Measurements from ENCODE around the gene PDGFD. TPM values are rescaled to one million over a fixed set of nuclear protein-coding genes. Genes with fewer than 3 reads are reported as not detected.

The PDGFD gene
- total RNA-seq, 2 donors from 2014 or later, result 0.10 TPM; not detected in 1

- Mint-ChIP-seq H3K27ac (no peak overlapping the region), H3K36me3 (ENCODE audit: low read depth) (no peaks in the 10 kb centered on the region), H3K4me1 (no peaks in the 10 kb centered on the region), H3K4me3 (no peak overlapping the region), H3K27me3 (peaks cover 5% of the 10 kb centered on the region)
- DNase-seq (no peak), ATAC-seq (no peak)
- no peaks in the 10 kb centered on the region for H3K9me3 ChIP-seq (ENCODE audit: control insufficient read depth, low read length, poor library complexity, severe bottlenecking)
These were observed 170.4 kb downstream of the PDGFD start for GRCh38 chr11:103993507-103993906.

- Mint-ChIP-seq H3K27me3 (peaks cover 5% of the 10 kb centered on the region), H3K36me3 (ENCODE audit: low read depth) (no peaks in the 10 kb centered on the region), H3K4me1 (no peaks in the 10 kb centered on the region), H3K27ac (no peak overlapping the region), H3K4me3 (no peak overlapping the region)
- ATAC-seq (no peak), DNase-seq (no peak)
- no peaks in the 10 kb centered on the region for H3K9me3 ChIP-seq (ENCODE audit: control insufficient read depth, low read length, poor library complexity, severe bottlenecking)
These were observed 175.4 kb downstream of the PDGFD start for GRCh38 chr11:103988595-103988969.

- Mint-ChIP-seq H3K27me3 (peaks cover 5% of the 10 kb centered on the region), H3K36me3 (ENCODE audit: low read depth) (no peaks in the 10 kb centered on the region), H3K4me1 (no peaks in the 10 kb centered on the region), H3K4me3 (no peak overlapping the region), H3K27ac (no peak overlapping the region)
- DNase-seq (no peak), ATAC-seq (no peak)
- H3K9me3 ChIP-seq (ENCODE audit: control insufficient read depth, low read length, poor library complexity, severe bottlenecking), result no peaks in the 10 kb centered on the region
These were observed 176.0 kb downstream of the PDGFD start for GRCh38 chr11:103987629-103988594.

GRCh38 chr11:103985041-103985440 lies 178.9 kb downstream of the PDGFD start:
- no peak overlapping the region for H3K4me3 Mint-ChIP-seq
- ATAC-seq, result no peak
- no peak for DNase-seq
- no peak overlapping the region for H3K27ac Mint-ChIP-seq
- H3K9me3 ChIP-seq (ENCODE audit: control insufficient read depth, low read length, poor library complexity, severe bottlenecking), result no peaks in the 10 kb centered on the region
- no peaks in the 10 kb centered on the region for H3K4me1 Mint-ChIP-seq
- H3K27me3 Mint-ChIP-seq, result no peaks in the 10 kb centered on the region
- H3K36me3 Mint-ChIP-seq (ENCODE audit: low read depth), result no peaks in the 10 kb centered on the region

GRCh38 chr11:103980108-103980507 lies 183.8 kb downstream of the PDGFD start:
- Mint-ChIP-seq H3K4me3 (no peak overlapping the region), H3K27me3 (peaks cover 7% of the 10 kb centered on the region), H3K27ac (no peak overlapping the region), H3K4me1 (no peaks in the 10 kb centered on the region), H3K36me3 (ENCODE audit: low read depth) (no peaks in the 10 kb centered on the region)
- no peaks in the 10 kb centered on the region for H3K9me3 ChIP-seq (ENCODE audit: control insufficient read depth, low read length, poor library complexity, severe bottlenecking)
- ATAC-seq, result no peak
- no peak for DNase-seq

GRCh38 chr11:103978616-103979595 lies 185.0 kb downstream of the PDGFD start:
- no peaks in the 10 kb centered on the region for H3K9me3 ChIP-seq (ENCODE audit: control insufficient read depth, low read length, poor library complexity, severe bottlenecking)
- DNase-seq, result no peak
- ATAC-seq, result no peak
- H3K4me1 Mint-ChIP-seq, result no peaks in the 10 kb centered on the region
- H3K4me3 Mint-ChIP-seq, result no peak overlapping the region
- no peak overlapping the region for H3K27ac Mint-ChIP-seq
- no peaks in the 10 kb centered on the region for H3K36me3 Mint-ChIP-seq (ENCODE audit: low read depth)
- H3K27me3 Mint-ChIP-seq, result peaks cover 7% of the 10 kb centered on the region

GRCh38 chr11:103972013-103972412 lies 191.9 kb downstream of the PDGFD start:
- H3K27me3 Mint-ChIP-seq, result peaks cover 7% of the 10 kb centered on the region
- H3K36me3 Mint-ChIP-seq (ENCODE audit: low read depth), result no peaks in the 10 kb centered on the region
- no peaks in the 10 kb centered on the region for H3K9me3 ChIP-seq (ENCODE audit: control insufficient read depth, low read length, poor library complexity, severe bottlenecking)
- H3K4me1 Mint-ChIP-seq, result no peaks in the 10 kb centered on the region
- ATAC-seq (no peak), DNase-seq (no peak)
- no peak overlapping the region for H3K4me3 Mint-ChIP-seq
- H3K27ac Mint-ChIP-seq, result no peak overlapping the region

GRCh38 chr11:103970701-103971249 lies 193.2 kb downstream of the PDGFD start:
- Mint-ChIP-seq H3K36me3 (ENCODE audit: low read depth) (no peaks in the 10 kb centered on the region), H3K27ac (no peak overlapping the region), H3K4me3 (no peak overlapping the region), H3K4me1 (no peaks in the 10 kb centered on the region), H3K27me3 (no peaks in the 10 kb centered on the region)
- ATAC-seq (no peak), DNase-seq (no peak)
- H3K9me3 ChIP-seq (ENCODE audit: control insufficient read depth, low read length, poor library complexity, severe bottlenecking), result no peaks in the 10 kb centered on the region

- Mint-ChIP-seq H3K36me3 (ENCODE audit: low read depth) (no peaks in the 10 kb centered on the region), H3K27me3 (no peaks in the 10 kb centered on the region), H3K4me3 (no peak overlapping the region), H3K4me1 (no peaks in the 10 kb centered on the region), H3K27ac (no peak overlapping the region)
- no peaks in the 10 kb centered on the region for H3K9me3 ChIP-seq (ENCODE audit: control insufficient read depth, low read length, poor library complexity, severe bottlenecking)
- ATAC-seq (no peak), DNase-seq (no peak)
These were observed 195.3 kb downstream of the PDGFD start for GRCh38 chr11:103968685-103969084.

- no peak for DNase-seq
- Mint-ChIP-seq H3K36me3 (ENCODE audit: low read depth) (no peaks in the 10 kb centered on the region), H3K27ac (no peak overlapping the region), H3K4me1 (no peaks in the 10 kb centered on the region), H3K27me3 (no peaks in the 10 kb centered on the region), H3K4me3 (no peak overlapping the region)
- no peaks in the 10 kb centered on the region for H3K9me3 ChIP-seq (ENCODE audit: control insufficient read depth, low read length, poor library complexity, severe bottlenecking)
- no peak for ATAC-seq
These were observed 196.0 kb downstream of the PDGFD start for GRCh38 chr11:103967985-103968384.

- H3K9me3 ChIP-seq (ENCODE audit: control insufficient read depth, low read length, poor library complexity, severe bottlenecking), result no peaks in the 10 kb centered on the region
- DNase-seq, result no peak
- no peak overlapping the region for H3K4me3 Mint-ChIP-seq
- H3K27me3 Mint-ChIP-seq, result no peaks in the 10 kb centered on the region
- no peak for ATAC-seq
- H3K27ac Mint-ChIP-seq, result no peak overlapping the region
- no peaks in the 10 kb centered on the region for H3K36me3 Mint-ChIP-seq (ENCODE audit: low read depth)
- no peaks in the 10 kb centered on the region for H3K4me1 Mint-ChIP-seq
These were observed 199.6 kb downstream of the PDGFD start for GRCh38 chr11:103964390-103964789.

GRCh38 chr11:103963648-103964047 lies 200.3 kb downstream of the PDGFD start:
- H3K9me3 ChIP-seq (ENCODE audit: control insufficient read depth, low read length, poor library complexity, severe bottlenecking), result no peaks in the 10 kb centered on the region
- Mint-ChIP-seq H3K27ac (no peak overlapping the region), H3K36me3 (ENCODE audit: low read depth) (no peaks in the 10 kb centered on the region), H3K4me3 (no peak overlapping the region), H3K4me1 (peaks cover under 1% of the 10 kb centered on the region), H3K27me3 (no peaks in the 10 kb centered on the region)
- ATAC-seq (no peak), DNase-seq (no peak)

GRCh38 chr11:103961010-103961409 lies 202.9 kb downstream of the PDGFD start:
- no peak for DNase-seq
- H3K9me3 ChIP-seq (ENCODE audit: control insufficient read depth, low read length, poor library complexity, severe bottlenecking), result no peaks in the 10 kb centered on the region
- Mint-ChIP-seq H3K27me3 (no peaks in the 10 kb centered on the region), H3K4me3 (no peak overlapping the region), H3K27ac (no peak overlapping the region), H3K4me1 (peaks cover 4% of the 10 kb centered on the region), H3K36me3 (ENCODE audit: low read depth) (no peaks in the 10 kb centered on the region)
- ATAC-seq, result no peak
